ENCODE data around the gene TRAF3.

TRAF3 gene

DNA sequence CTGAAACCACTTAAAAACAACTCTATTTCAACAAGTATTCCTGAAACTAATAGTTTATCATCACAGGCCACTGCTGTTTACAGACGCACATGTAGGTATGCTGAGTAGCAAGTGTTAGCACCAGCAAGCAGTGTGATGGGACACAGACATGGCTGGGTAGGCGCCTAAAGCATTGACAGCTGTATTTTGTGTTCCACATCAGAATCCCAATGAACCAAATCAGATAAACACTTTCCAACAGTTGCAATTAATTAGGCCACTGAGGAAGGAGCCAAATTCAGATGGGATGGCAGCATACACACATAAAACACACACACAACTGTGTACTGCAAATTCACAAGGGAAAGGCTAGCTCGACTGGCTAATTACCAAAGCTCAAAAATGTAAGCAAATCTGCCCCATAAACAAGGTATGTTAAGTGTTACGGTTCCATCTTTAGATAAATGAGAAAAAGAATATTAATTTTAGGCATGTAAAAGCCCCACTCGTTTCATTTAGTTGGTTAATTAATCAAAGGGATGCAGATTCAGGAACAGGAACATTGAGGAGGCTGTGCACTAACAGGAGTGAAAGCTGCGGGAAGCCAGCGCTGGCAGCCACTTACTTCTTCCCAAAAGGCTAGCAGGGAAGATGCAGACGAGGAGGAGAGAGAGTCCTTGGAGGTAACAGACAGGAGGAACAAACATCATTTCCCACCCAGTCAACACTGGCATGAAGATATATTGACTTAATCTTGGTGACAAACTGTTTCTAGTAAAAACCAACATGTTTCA lies 178.6 kb downstream of the TRAF3 start:
- no peak for DNase-seq (ENCODE audit: low read depth)

DNA sequence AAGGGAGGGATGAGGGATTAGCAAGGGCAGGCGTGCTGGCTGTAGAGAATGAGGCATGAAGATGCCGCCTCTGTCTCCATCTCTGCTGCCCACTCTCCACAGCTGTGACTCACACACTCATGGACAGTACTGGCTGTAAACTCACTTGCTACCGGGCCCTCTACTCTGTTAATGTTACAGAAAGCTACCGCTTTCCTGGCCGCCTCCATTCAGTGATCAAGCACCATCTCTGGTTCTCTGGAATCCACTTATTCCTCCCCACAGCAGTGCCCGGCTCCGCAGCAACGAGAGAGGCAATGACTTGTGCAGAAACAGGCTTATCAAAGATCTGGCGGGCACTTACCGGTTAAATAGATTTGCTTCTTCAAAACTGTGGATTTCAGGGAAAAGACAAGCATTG lies 180.0 kb downstream of the TRAF3 start:
- peak; percentile 78 for DNase-seq (ENCODE audit: low read depth)

DNA sequence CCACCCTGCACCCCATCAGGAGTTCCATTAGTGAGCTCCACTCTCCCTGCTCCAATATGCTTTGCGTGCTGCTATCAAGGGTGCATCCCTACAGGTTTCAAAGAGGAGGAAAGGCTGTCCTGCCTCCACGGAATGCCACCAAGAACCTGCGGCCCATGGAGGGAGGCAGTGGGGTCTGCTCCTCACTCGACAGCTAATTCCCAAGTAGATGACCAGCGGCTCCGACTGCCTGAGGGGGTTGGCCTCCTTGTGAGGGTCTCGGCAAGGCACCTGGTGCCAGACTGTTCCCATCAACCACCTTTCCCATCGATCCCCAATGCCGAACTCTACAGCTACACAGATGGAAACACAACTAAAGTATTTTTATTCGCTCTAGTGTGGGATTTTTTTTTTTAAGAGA lies 181.2 kb downstream of the TRAF3 start:
- no peak for DNase-seq (ENCODE audit: low read depth)
